K562 (cell line): ENCODE results near the gene RNF213. TPM values are rescaled to one million over a fixed set of nuclear protein-coding genes. Genes with fewer than 3 reads are reported as not detected.

Source experiments
- ATAC-seq: fragments of 200-7000 bp; cut with Tn5 transposase; 3 replicates; pipeline ENCODE4 v1.9.1; 2020; ENCODE audit warnings: moderate library complexity
- BruUV-seq: library from RNA; stranded (reverse); fragments of 400-500 nt; replicated peaks from 2 replicates; lab custom pipeline; 2021; lab: Mats Ljungman, UMichigan
- CTCF ChIA-PET: fragments of 300-600 bp; formaldehyde crosslinking; extraction: SDS; loops from one replicate; lab custom pipeline; 2021; ENCODE audit warnings: low intra/inter-chr PET ratio; lab: Yijun Ruan, JAX
- POLR2A ChIA-PET: fragments of 300-600, 350-650 bp; sonication (Branson Sonifier 250); formaldehyde crosslinking; extraction: SDS; loops from one replicate; lab custom pipeline; 2021; ENCODE audit warnings: antibody characterized with exemption, inconsistent platforms; lab: Yijun Ruan, JAX
- DNase-seq, 4 experiments: peaks; one replicate each; pipeline versions ENCODE4 v3.0.0 to v3.0.0-alpha.2; 2011 to 2018; ENCODE audit warnings: low spot score in 3 of 4, mixed read lengths in 3 of 4; ENCODE audit errors: extremely low read depth in 1 of 4
- FAIRE-seq: peaks from 2 replicates; lab custom pipeline; 2011; peaks lifted over from hg19 to GRCh38; lab: Jason Lieb, UNC
- H2AFZ ChIP-seq: 2 replicates; pipeline ENCODE4 v1.6.0; 2011; ENCODE audit warnings: low read depth, low read length, control low read depth, inconsistent platforms
- H3K27ac ChIP-seq: fragments of 200-600 bp; 3 replicates; pipeline ENCODE4 v1.8.0; 2011; ENCODE audit warnings: low read depth, mild to moderate bottlenecking, control low read depth, inconsistent platforms, low read length, moderate library complexity, mixed read lengths; ENCODE audit errors: extremely low read depth
- H3K27me3 ChIP-seq, 2 experiments: fragments of 300-600 bp in 1 of 2; 2 replicates in 1 of 2; 3 replicates in 1 of 2; pipeline versions ENCODE4 v1.6.0 to v1.8.0; 2011; ENCODE audit warnings: inconsistent platforms in 2 of 2, low read length in 2 of 2, mild to moderate bottlenecking in 1 of 2, mixed read lengths in 1 of 2, moderate library complexity in 1 of 2; ENCODE audit not compliant: control insufficient read depth in 2 of 2, insufficient read depth in 2 of 2
- H3K36me3 ChIP-seq: fragments of 300-600 bp; 3 replicates; pipeline ENCODE4 v1.8.0; 2011; ENCODE audit warnings: mild to moderate bottlenecking, low read length, inconsistent platforms; ENCODE audit not compliant: control insufficient read depth, insufficient read depth
- H3K4me1 ChIP-seq, 2 experiments: fragments of 200-600 bp in 1 of 2; replicated peaks in 1 of 2; 2 replicates in 1 of 2; 3 replicates in 1 of 2; pipeline versions ENCODE4 v1.5.1 to v1.8.0; 2011; ENCODE audit warnings: inconsistent platforms in 2 of 2, low read length in 2 of 2, mild to moderate bottlenecking in 1 of 2, mixed read lengths in 1 of 2, moderate library complexity in 1 of 2; ENCODE audit not compliant: control insufficient read depth in 2 of 2, insufficient read depth in 2 of 2
- H3K4me2 ChIP-seq: 2 replicates; pipeline ENCODE4 v1.6.1; 2011; ENCODE audit warnings: low read length, control low read depth, inconsistent platforms, mixed read lengths; ENCODE audit not compliant: insufficient read depth
- H3K4me3 ChIP-seq: fragments of 200-600 bp; sonication (generic), shearing (Covaris generic); 2 replicates; pipeline ENCODE4 v1.5.1; 2016; ENCODE audit warnings: control low read depth, inconsistent platforms
- H3K79me2 ChIP-seq: fragments of 200-600 bp; 3 replicates; pipeline ENCODE4 v1.8.0; 2011; ENCODE audit warnings: low read length, inconsistent platforms; ENCODE audit not compliant: control insufficient read depth, insufficient read depth
- H3K9ac ChIP-seq, 2 experiments: 2 replicates each; pipeline versions ENCODE4 v1.6.0 to v1.6.1; 2011; ENCODE audit warnings: low read depth in 2 of 2, low read length in 2 of 2, control low read depth in 1 of 2, inconsistent platforms in 1 of 2, mild to moderate bottlenecking in 1 of 2, mixed read lengths in 1 of 2; ENCODE audit not compliant: insufficient read depth in 1 of 2
- H3K9me1 ChIP-seq: one replicate; pipeline ENCODE4 v1.6.0; 2011; ENCODE audit warnings: inconsistent platforms, mild to moderate bottlenecking, low read length, moderate library complexity; ENCODE audit not compliant: control insufficient read depth, insufficient read depth
- H3K9me3 ChIP-seq: replicated peaks from 2 replicates; pipeline ENCODE4 v1.5.1; 2011; ENCODE audit warnings: low read depth, low read length, inconsistent platforms; ENCODE audit not compliant: control insufficient read depth, insufficient read depth
- H4K20me1 ChIP-seq: replicated peaks from 2 replicates; pipeline ENCODE4 v1.6.1; 2011; ENCODE audit warnings: low read length, inconsistent platforms, mixed read lengths; ENCODE audit not compliant: control insufficient read depth, insufficient read depth
- DEAF1 ChIP-seq: fragments of 450-650 bp; formaldehyde crosslinking; IDR thresholded peaks from 2 replicates; pipeline ENCODE4 v1.4.0; 2020; ENCODE audit warnings: mild to moderate bottlenecking, moderate library complexity
- ETS1 ChIP-seq: conservative IDR thresholded peaks from 2 replicates; pipeline ENCODE4 v1.6.1; 2011; ENCODE audit warnings: low read depth, mild to moderate bottlenecking, low read length; ENCODE audit not compliant: control insufficient read depth
- FOXA3 ChIP-seq, 2 experiments: fragments of 450-650 bp in 1 of 2; sonication (generic) in 1 of 2; formaldehyde crosslinking; IDR thresholded peaks in 1 of 2; conservative IDR thresholded peaks in 1 of 2; 2 replicates each; pipeline versions ENCODE4 v1.4.0 to v1.8.0; 2020 to 2022; ENCODE audit warnings: mild to moderate bottlenecking in 2 of 2, missing genetic modification reagents in 1 of 2
- KDM1A ChIP-seq, 2 experiments: fragments of 450-650 bp; IDR thresholded peaks; 2 replicates each; pipeline ENCODE4 v1.6.1; 2016; ENCODE audit warnings: mild to moderate bottlenecking in 2 of 2
- LCOR ChIP-seq: sonication (generic); formaldehyde crosslinking; IDR thresholded peaks from 2 replicates; pipeline ENCODE4 v1.8.0; 2022; ENCODE audit warnings: mild to moderate bottlenecking, missing genetic modification reagents
- MCM5 ChIP-seq: fragments of 450-650 bp; IDR thresholded peaks from 2 replicates; pipeline ENCODE4 v1.6.1; 2016; ENCODE audit warnings: low read depth
- PYGO2 ChIP-seq: fragments of 450-650 bp; IDR thresholded peaks from 2 replicates; pipeline ENCODE4 v1.6.1; 2016; ENCODE audit warnings: mild to moderate bottlenecking, missing genetic modification characterization, moderate library complexity, missing compliant biosample characterization
- SETDB1 ChIP-seq: IDR thresholded peaks from one replicate; pipeline ENCODE4 v1.6.1; 2012; ENCODE audit warnings: low read length, control low read depth, inconsistent platforms
- SOX6 ChIP-seq: fragments of 450-650 bp; IDR thresholded peaks from 2 replicates; pipeline ENCODE4 v1.6.1; 2014; ENCODE audit warnings: mild to moderate bottlenecking
- WHSC1 ChIP-seq: IDR thresholded peaks from one replicate; pipeline ENCODE4 v1.6.1; 2012; ENCODE audit warnings: low read length, control low read depth, inconsistent platforms
- ZBED1 ChIP-seq: IDR thresholded peaks from 2 replicates; pipeline ENCODE4 v1.6.1; 2014
- ZNF140 ChIP-seq: fragments of 250-450 bp; sonication (Bioruptor Pico); IDR thresholded peaks from 2 replicates; pipeline ENCODE4 v1.8.0; 2021; ENCODE audit warnings: moderate library complexity, mild to moderate bottlenecking, inconsistent platforms
- ZNF239 ChIP-seq: fragments of 250-450 bp; sonication (Bioruptor Pico); IDR thresholded peaks from 2 replicates; pipeline ENCODE4 v1.4.0; 2020; ENCODE audit warnings: mild to moderate bottlenecking
- ZNF274 ChIP-seq: IDR thresholded peaks from 2 replicates; pipeline ENCODE4 v1.6.1; 2011; ENCODE audit warnings: low read depth, mild to moderate bottlenecking, low read length, moderate library complexity, borderline replicate concordance
- WGBS: fragments of 100-300 bp; shearing (Covaris generic); methylation state at CpG from one replicate; pipeline ENCODE4 v1.1.6; 2016; ENCODE audit warnings: low coverage, mixed read lengths; ENCODE audit not compliant: insufficient coverage; ENCODE audit errors: missing lambda C conversion rate; 5-methylcytosine and 5-hydroxymethylcytosine counted together
- in situ Hi-C: fragments of 300-500 bp; cut with MboI; formaldehyde crosslinking; loops from 4 replicates; pipeline ENCODE4 v1.15.0; 2018; ENCODE audit warnings: inconsistent platforms, mixed read lengths
- intact Hi-C: fragments of 100-400 bp; cut with micrococcal nuclease; formaldehyde crosslinking; loops from 2 replicates; pipeline ENCODE4 v1.14.2; 2022
- polyA plus RNA-seq, 8 experiments: library from polyadenylated mRNA; depleted of rRNA in 4 of 8; stranded (reverse) in 5 of 8; unstranded in 3 of 8; fragments of >200 nt; fragmentation: Nextera tagmentation in 2 of 8; fragmentation: Illumina TruSeq in 1 of 8; extraction: Ambion mirVana in 2 of 8; extraction: Trizol in 1 of 8; gene quantifications; 2 replicates each; pipeline versions ENCODE4 v1.2.1 to v1.2.3, GENCODE V29; 2011 to 2014; ENCODE audit warnings: inconsistent platforms in 1 of 8, missing spikeins in 1 of 8
- total RNA-seq, 7 experiments: library from RNA; depleted of rRNA in 6 of 7; stranded (reverse); fragments of >200 nt in 6 of 7; fragmentation: Illumina TruSeq in 2 of 7; extraction: Trizol in 2 of 7; gene quantifications; 2 replicates each; pipeline versions ENCODE4 v1.2.1 to v1.2.3, GENCODE V29; 2011 to 2021; ENCODE audit warnings: low replicate concordance in 1 of 7
- TF ChIP-seq, protein P1 (sequence below): sonication (generic); formaldehyde crosslinking; IDR thresholded peaks from 2 replicates; pipeline ENCODE4 v1.8.0; 2022; ENCODE audit warnings: mild to moderate bottlenecking, missing genetic modification reagents
- TF ChIP-seq, protein P2 (sequence below): sonication (generic); formaldehyde crosslinking; IDR thresholded peaks from 2 replicates; pipeline ENCODE4 v1.8.0; 2023; ENCODE audit warnings: mild to moderate bottlenecking, missing genetic modification reagents

RNF213 gene
- total and polyA plus RNA-seq, 9 of the 15 experiments (the other 6 are each of a cell fraction or from before 2014, with no cell fraction given): 5.3 to 33.6 (median 17.9) TPM

GRCh38 chr17:80382446-80382845 lies 121.8 kb downstream of the RNF213 start:
- no peak overlapping the region for H3K4me2 ChIP-seq
- ChIA-PET POLR2A (interaction anchor here (1.3 kb wide), 1 partner anchor 14 kb away, joined by 3 read pairs; no protein-coding TSS in a partner anchor), CTCF (no interaction called here)
- DNase-seq (no peak), ATAC-seq (no peak), FAIRE-seq (no peak)
- H3K36me3 ChIP-seq: peaks cover 67% of the 10 kb centered on the region; the same call in 2 of the 3 replicates
- WGBS: 93% methylated on average over 3 of the region's 3 CpGs
- no peak overlapping the region for H2AFZ ChIP-seq
- H3K4me3 ChIP-seq: no peak overlapping the region
- no peaks in the 10 kb centered on the region for H4K20me1 ChIP-seq
- H3K9ac ChIP-seq: no peak overlapping the region
- BruUV-seq: no TSS peak
- no peaks in the 10 kb centered on the region for H3K9me1 ChIP-seq
- intact Hi-C loops (no loop called here), in situ Hi-C loops (no loop called here)
- H3K4me1 ChIP-seq: no peaks in the 10 kb centered on the region
- H3K79me2 ChIP-seq: no peaks in the 10 kb centered on the region
- H3K27me3 ChIP-seq: no peaks in the 10 kb centered on the region
- H3K27ac ChIP-seq: no peak overlapping the region
- no peaks in the 10 kb centered on the region for H3K9me3 ChIP-seq
- TF ChIP-seq ZBED1 (no peak), FOXA3 (CRISPR knock-in tag; conservative IDR thresholded peaks at IDR 0.05 in 1 of 2, IDR thresholded peaks at IDR 0.05 in 1 of 2) (no peak), DEAF1 (no peak), ZNF239 (CRISPR knock-in tag) (no peak), LCOR (no peak), ZNF140 (CRISPR knock-in tag) (no peak), MCM5 (no peak), ZNF274 (no peak), KDM1A (IDR thresholded peaks at IDR 0.05) (no peak), SOX6 (no peak), PYGO2 (tag) (no peak), SETDB1 (no peak), ETS1 (no peak), WHSC1 (no peak)
- TF ChIP-seq, protein P1, sequence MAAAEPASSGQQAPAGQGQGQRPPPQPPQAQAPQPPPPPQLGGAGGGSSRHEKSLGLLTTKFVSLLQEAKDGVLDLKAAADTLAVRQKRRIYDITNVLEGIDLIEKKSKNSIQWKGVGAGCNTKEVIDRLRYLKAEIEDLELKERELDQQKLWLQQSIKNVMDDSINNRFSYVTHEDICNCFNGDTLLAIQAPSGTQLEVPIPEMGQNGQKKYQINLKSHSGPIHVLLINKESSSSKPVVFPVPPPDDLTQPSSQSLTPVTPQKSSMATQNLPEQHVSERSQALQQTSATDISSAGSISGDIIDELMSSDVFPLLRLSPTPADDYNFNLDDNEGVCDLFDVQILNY (CRISPR knock-in tag): no peak
- TF ChIP-seq, protein P2, sequence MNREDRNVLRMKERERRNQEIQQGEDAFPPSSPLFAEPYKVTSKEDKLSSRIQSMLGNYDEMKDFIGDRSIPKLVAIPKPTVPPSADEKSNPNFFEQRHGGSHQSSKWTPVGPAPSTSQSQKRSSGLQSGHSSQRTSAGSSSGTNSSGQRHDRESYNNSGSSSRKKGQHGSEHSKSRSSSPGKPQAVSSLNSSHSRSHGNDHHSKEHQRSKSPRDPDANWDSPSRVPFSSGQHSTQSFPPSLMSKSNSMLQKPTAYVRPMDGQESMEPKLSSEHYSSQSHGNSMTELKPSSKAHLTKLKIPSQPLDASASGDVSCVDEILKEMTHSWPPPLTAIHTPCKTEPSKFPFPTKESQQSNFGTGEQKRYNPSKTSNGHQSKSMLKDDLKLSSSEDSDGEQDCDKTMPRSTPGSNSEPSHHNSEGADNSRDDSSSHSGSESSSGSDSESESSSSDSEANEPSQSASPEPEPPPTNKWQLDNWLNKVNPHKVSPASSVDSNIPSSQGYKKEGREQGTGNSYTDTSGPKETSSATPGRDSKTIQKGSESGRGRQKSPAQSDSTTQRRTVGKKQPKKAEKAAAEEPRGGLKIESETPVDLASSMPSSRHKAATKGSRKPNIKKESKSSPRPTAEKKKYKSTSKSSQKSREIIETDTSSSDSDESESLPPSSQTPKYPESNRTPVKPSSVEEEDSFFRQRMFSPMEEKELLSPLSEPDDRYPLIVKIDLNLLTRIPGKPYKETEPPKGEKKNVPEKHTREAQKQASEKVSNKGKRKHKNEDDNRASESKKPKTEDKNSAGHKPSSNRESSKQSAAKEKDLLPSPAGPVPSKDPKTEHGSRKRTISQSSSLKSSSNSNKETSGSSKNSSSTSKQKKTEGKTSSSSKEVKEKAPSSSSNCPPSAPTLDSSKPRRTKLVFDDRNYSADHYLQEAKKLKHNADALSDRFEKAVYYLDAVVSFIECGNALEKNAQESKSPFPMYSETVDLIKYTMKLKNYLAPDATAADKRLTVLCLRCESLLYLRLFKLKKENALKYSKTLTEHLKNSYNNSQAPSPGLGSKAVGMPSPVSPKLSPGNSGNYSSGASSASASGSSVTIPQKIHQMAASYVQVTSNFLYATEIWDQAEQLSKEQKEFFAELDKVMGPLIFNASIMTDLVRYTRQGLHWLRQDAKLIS (CRISPR knock-in tag): no peak
